ENCODE data around the gene KLF9.

The KLF9 gene

DNA sequence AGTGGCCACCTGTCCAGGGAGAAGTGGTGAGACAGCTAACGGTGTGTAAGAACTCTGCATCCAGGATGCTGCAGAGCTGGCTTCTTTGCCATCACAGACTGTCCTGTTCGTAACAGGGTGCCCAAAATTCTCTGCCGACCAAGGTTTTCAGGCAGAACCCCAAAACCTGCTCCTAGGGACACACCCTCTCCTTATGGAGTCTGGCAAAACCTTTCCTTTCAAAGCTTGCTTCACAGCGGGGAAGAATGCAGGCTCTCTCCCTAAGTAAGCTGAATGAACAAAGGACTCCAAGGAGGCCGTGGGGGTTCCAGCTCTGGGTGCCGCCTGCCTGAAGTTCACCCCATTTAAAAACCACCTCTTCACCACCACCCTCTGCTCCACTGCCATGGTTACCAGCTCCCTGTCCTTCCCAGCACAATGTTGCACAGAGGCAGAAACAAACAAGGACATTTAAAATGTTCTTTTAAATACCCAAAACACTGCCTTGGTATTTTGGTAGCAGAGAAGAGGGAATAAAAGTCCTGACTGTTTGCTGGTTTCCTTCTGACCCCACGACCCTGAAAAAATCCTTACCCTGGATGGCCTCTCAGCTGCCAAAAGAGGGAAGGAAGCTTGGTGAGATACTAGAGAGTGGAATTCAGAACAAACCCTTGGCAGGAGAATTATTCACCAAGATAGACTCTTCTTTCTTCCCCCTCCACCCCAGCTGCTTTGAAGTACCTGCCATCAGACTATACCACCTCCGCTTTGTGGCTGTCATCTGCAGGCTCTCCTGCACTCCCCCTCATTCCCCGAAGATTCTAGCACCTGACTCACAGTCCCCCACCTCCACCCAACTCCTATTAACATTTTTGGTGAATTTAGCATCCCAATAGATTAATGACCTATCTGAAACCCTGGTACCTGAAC is 7.1 kb upstream of the KLF9 start:
- DNase-seq, result peak; percentile 14

DNA sequence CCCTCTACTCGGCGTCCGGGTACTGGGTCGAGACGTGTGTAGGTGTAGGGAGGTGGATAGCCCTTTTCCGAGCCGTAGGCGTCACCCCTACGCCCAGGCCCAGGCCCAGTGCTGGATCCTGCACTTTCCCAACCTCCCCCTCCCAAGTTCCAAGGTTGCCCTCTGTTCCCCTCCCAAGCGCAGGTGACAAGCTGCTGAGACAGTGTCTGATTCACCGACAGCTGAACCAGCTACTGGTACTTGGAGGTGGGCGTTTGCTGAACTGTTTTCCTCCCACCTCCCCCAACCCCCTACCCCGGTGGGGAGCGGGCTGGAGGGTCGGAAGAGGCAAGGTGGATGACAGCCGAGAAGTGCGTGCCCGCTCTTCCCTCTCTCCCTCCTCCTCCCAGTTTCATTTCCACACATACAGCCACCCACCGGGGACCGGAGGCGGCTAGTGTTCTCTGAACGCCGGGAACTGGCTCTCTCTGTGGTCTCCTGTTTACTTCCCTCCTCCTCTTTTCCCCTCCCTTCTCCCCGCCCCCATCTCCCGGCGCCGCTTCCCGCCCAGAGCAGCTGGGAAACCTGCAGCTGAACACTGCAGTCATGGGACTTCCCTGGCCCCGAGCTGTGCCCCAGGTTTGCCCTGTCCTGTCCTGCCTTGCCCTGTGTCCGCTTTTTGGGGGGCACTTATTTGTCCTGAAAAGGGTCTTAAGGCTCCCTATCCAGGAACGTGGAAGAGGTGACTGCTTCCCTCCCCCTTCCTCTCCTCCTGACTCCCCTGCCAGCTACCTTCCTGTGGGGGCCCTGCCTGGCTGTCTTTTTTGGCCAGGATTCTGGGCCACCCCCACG is 6.2 kb upstream of the KLF9 start:
- peak; percentile 78 for DNase-seq

DNA sequence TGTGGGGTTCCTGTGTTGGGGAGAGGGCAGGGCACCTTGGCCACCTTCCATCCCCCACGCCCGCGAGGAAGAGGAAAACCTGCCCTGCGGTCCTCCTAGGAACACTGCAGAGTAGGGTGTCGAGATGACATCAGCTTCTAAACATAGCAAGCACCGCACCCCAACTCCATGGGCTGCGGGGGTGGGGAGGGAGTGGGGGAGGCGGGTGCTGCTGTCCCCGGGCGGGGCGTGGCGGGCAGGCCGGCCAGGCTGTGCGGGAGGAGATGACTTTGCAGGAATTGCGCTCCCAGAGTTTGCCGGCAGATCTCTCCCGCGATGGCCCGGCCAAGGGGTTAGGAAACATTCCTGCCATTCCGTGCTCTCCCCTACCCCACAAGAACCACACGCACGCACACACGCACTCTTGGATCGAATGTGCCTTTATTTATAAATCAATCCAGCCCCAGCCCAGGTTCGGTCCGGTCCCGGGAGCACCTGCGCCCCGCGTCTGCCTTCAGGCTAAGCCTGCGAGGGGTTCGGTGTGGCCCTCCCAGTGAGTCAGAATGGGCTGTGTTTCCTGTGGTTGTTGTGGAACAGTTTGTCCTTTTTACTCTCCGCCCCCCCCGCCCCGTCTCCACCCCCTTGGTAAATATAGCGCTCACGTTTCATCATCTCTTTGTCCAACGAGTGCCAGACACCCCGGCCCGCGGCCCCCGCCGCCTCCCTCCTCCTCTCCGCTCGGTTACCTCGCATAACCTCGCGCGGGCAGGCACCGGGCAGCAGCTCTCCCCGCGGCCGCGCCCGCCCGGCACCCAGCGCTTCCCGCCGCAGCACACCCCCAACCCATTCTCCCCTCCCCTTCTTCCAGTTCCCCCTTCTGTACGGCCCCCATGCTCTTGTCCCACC is 5.3 kb upstream of the KLF9 start:
- peak; percentile 94 for DNase-seq

DNA sequence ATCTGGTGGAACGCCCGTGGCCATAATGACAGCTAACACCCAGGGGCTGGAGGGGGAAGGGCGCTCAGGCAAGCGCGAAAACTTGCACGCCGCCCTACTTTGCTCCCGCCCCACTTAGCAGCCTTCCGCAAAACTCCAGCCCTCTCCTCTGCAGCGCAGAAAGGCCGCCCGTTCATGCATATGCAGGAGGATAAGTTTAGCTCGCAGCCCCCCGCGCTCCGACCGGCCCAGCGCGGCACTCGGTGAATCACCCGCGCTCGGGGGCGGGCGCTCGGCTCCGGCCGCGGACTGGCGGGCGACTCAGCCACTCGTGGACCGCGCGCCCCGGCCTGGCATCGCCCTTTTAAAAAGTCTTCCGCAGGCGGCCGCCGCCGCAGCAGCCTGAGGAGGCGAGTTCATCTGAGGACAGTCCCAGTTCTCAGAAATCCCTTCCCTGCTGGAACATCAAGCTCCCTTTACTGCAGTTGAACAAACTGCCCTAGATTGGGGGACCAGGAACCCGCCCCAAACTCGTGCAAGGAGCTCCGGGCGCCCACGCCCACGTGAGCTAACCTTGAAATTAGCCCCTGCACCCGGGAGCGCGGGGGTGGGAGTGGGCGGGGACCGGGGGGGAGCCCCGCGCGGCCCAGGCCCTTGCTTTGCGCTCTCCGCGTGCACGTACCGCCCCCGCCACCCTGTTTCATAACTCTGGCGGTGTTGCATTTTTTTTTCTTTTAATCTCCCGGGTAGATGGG is 4.5 kb upstream of the KLF9 start:
- DNase-seq, result peak; percentile 95

DNA sequence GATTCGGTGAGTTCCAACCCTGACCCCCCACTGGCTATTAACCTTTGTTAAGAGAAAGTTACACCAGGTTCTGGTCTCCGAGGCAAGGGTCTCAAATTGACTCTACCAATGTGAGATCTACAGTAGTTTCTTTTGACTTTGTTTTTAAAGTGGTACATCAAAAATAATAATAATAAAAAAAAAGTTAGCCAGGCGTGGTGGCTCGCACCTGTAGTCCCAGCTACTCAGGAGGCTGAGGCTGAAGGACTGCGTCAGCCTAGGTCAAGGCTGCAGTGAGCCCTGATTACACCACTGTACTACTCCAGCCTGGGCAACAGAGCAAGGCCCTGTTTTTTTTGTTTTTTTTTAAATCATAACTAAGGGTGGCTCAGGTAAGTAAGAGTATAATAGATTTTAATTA is 1.0 kb upstream of the KLF9 start:
- no peak for DNase-seq

DNA sequence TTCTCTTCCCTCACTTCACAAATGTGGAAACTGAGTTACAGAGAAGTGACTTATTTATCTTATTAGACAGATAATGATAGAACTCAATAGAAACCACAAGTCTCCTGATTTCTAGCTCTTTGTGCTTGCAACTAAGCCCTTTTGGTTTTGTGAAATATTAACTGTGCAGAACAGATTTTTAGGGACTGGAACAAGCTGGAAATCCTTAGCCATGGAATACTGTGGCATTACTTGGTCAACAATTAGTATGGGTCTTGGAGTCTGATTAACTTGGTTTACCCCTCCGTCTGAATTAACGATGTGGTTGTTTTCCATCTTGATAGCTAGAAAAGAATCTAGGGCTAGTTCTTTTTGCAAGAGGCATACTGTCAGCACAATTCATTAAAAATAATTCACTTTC is 584 bp upstream of the KLF9 start:
- no peak for DNase-seq

DNA sequence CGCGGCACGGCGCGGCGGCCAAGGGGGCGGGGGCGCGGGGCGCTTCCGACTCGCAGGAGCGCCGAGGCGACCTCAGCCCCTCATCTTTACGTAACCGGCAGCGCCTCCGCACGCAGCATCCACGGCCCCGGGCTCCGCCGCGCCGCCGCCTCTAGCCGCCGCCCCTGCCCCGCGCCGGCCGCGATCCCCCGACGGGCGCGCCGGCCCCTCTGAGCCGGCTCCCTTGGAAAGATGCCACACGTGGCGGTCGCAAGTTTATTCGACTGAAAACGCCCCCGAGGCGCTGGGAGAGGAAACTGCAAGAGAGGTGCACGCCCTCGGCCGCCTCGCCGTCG is 1.0 kb downstream of the KLF9 start:
- peak; percentile 42 for DNase-seq

DNA sequence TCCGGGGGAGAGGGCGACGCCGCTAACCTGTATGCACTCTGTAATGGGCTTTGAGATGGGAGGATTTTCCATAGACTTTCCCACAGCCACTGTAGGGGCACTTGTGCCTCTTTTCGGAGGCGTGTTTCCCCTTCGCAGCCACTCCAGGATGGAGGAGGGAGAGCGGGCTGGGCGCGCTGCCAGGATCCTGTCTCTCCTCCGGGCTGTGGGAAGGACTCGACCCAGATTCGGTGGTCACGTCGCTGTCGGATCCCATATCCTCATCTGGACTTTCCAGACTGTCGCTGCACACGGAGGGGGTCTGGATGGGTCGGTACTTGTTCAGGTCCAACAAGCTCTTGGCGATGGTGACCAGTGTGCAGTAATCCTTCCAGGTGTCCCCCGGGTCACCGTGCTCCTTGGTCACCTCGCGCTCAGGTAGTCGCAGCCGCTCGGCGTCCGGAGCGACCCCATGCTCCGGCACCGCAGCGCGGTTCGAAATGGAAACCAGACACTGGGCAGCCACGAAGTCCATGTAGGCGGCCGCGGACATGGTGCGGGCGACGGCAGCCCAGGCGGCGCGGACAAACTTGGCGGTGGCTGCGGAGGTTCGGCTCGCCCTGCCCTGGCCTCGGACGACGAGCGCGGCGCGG is 1.5 kb downstream of the KLF9 start:
- DNase-seq, result no peak

DNA sequence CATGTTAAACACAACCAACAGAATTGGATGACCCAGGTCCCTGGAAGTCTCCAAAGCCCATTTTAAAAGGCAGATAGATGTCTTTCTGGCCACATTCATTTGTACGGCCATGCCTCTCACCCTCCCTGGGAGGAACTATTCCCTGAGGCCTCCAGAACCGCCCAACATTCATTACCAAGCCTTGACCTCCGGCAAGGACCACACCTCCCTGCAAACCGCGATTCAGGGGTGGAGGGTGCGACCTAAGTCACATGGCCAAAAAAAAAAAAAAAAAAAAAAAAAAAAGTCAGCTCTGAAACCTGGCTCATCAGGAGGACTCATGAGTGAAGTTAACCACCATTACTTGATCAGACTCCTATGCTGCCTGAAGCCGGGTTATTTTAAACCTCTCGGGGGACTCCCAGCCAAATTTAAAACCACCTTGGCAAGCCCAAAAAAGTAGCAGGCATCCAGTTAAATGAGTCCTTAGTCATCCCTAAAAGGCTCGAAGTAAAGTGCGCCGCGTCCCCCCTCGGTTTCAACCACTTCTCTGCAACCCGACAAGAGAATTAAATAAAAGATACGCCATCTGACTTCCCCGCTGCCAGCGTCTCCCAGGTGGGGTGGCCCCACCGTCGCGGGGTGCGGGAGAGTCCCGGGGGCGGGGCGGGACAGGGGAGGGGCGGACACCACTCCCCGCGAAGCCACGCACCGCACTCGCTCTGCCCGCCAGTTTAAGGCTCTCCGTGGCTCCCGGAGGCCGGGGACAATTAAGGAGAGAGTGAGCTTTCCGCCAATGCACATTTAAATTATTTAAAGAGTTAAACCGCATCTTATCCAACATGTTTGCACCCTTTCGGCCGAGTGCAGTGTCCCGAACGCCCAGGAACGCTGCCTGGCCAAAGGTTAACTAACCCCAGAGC is 2.3 kb downstream of the KLF9 start:
- no peak for DNase-seq

DNA sequence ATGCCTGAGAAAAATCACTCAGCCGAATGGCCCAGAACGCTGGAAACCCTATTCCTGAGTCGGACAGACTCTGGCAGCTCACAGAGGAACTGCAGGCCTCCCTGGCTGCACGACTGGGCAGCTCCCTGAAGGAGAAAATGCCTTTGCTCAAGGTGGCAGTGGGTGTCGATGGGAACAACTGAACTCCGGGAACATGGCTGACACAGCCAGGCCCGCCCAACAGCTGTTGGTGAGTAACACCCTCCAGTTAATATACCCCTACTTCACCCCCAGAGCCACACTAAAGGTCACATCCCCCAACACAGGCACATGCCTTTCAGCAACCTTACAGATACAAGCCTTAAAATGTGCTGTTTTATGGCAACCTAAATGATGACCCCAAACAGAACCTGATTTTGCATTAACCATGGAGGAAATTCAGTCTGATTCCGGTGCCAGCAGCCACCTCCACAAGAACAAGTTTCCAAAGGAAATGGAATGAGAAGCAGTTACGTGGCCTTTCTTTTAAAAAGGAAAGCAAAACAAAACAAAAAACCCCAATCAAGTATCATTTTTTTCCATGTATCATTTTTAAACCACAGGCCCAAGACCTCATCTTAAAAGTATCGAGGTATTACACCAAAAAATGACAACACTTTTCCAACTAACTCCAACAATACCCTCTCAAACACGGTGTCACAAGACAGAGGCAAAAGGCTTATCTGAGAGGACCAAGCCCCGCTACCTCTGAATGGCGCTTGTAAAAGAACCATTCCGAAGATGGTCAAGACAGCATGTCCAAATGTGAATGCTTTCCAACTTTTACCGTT is 3.1 kb downstream of the KLF9 start:
- no peak for DNase-seq

DNA sequence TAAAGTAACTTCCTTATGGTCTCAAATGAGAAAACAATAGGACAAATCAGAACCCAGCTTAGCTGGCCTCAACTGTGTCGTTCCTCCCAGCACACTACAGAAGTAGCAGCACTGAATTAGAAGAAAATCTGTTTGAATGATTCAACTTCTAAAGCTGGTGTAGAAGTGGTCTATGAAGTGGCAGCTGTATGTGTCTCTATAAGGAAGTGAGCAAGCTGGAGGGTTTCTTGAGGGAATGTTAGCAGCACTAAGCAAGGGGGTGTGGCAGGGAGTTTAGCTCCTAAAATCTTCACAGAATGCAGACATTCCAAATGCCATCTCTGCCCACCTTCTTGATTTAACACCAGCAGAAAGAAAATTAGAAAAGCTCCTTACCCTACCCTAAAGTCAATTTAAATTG is 4.1 kb downstream of the KLF9 start:
- DNase-seq, result no peak

DNA sequence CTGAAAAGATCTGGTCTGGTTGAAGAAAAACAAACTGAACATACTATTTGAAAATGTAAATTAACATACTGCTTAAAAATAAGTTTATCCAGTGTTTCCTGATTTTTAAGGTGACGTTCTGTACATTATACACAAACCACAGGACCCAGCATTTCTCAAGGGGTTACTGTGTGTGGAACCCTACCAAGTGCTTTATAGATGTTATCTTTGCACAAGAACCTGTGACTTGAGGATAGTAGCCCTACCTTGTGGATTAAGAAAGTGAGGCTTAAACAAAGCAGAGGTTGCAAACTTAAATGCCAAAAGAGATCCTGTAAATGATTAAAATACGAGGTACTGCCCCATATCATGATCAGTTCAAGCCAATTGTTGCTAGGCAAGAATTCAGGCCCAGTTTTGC is 4.7 kb downstream of the KLF9 start:
- no peak for DNase-seq

DNA sequence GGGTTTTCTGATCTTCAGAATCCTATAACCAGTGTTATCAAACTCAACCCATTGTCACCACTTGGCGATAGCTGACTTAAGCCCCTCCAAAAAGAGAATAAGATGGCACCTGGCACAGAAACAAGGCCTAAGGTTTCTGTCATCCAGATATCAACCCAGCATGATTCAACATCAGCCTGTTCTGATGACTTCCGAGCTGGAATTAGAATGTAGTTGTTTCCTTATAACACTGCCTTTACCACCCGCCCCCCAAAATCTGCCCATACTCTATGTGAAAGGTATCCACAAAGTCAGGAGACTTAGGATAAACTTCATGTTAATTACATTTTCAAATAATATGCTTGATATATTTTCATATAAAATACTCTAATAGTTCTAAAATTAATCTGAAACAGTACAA is 5.2 kb downstream of the KLF9 start:
- DNase-seq, result no peak

DNA sequence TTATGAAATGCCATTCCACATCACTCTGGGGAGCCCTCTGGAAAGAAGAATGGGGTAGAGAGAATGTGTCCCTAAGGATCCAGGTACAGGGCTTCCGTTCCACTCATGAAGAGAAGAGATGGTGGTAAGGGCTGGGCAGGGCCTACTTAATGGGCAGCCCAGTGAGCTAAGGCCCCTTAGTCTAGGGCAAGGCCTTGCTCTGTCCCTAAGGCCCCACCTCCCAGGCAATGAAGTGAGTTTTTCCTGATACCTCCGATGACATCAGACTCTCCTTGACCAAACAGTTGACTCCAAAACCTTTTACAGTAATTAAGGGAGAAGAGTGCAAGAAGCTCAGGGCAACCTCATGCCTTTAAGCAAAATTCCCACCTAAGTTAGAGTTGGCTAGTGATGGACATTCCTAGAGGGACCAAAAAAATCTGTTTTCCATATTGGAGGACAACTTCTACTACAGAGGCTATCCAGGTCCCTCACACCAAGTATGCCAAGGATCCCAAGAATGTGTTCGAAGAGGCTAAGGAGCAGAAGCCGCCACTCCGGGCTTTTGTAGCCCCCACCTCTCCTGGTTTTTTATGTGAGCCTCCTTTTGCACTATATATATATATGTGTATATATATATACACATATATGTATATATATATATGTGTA is 5.9 kb downstream of the KLF9 start:
- no peak for DNase-seq

DNA sequence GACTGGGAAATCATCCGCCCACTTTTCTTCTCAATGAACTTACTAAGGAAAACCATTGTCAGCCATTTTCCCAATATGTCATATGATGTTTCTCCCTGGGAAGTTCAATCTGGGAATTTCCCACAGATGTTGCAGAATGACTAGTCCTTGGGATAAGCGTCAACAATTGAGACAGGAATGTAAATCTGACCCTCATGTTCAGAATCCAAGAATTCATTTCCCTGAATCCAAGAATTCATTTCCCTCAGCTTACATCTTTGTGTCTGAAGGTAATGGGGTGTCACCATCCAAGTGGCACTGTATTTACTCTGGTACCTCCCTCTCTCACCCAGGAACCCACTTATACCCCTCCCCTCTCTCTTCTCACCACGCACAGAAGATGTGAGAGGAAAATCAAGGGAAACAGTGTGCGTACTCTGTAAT is 7.4 kb downstream of the KLF9 start:
- DNase-seq, result no peak

DNA sequence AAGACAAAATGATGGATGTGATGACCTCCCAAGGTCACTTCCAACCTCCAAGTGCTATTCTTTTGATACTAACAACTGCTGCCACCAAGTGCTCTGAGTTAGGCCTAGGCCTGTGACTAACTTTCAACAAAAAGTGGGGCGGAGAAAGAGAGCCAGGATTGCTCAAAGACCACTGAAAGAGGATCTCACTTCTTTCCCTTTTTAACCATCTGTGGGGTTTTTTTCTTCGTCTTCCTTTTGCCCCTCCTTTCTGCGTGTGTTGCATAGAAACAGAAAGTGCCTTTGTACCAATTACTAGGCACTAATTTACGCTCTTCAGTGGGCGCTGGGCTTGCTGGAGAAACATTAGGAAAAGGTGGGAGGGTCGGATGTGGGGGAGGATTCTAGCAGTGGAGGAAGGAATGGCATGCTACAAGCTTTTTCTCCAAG is 8.0 kb downstream of the KLF9 start:
- DNase-seq, result no peak

DNA sequence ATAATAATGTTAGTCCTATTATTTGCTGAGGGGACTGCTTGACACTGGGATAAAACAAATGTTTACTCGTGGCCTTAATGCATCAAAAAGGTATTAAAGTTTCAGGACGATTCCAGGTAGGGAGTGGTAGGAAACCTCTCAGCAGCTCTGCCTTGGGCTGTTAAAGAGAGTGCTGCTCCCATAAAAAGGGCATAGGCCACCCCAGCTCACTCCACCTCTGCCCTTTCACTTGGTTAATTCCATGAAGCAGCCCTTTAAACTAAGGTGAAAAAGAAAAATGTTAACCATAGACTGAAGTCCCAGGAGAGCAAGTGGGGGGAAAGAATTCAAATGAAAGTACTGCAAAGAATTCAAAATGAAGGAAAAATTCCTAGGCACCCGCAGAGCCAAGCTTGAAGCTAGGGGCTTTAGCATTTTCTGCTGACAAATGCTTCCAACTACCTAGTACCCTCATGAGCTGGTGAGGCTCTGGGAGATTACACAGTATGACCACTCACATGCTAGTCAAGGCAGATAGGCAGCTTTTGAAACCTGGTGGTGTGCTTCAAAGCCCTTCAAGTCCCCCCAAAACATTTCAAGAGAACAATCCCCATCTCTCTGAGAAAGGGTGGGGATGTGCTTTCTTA is 8.5 kb downstream of the KLF9 start:
- DNase-seq, result no peak

DNA sequence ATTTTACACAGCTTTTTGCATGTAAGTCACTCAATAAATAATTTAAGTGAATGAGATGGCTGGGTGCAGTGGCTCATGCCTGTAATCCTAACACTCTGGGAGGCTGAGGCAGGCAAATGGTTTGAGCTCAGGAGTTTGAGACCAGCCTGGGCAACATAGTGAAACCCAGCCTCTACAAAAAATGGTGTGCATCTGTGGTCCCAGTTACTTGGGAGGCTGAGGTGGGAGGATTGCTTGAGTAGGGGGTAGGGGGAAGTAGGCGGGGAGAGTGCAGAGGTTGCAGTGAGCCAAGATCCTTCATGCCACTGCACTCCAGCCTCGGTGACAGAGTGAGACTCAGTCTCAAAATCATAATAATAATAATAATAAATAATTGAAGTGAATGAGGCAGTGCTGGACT is 10.2 kb downstream of the KLF9 start:
- no peak for DNase-seq

DNA sequence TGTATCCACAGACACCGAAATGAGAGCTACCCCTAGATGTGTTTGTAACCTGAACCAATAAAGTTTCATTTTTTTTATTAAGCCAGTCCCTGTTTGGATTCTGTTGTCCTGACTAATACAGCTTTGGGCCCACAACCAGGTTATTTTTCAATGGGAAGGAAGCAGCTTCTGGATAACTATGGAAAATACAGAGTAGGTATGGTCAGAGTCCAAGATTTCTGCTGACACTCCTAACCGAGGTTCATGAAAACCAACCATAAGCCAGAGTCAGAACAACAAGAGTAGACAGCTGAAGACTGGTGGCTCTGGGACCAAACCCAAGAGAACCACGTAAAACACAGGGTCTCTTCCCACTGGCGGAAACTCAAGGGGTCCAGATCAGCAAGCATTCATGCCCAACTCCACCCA is 10.8 kb downstream of the KLF9 start:
- no peak for DNase-seq

Measured in GDM1 (cell line).